ENCODE results near the gene IQCM. TPM values are rescaled to one million over a fixed set of nuclear protein-coding genes. Genes with fewer than 3 reads are reported as not detected.

IQCM gene
- total RNA-seq, 1 donor from 2014 or later, result not detected

DNA sequence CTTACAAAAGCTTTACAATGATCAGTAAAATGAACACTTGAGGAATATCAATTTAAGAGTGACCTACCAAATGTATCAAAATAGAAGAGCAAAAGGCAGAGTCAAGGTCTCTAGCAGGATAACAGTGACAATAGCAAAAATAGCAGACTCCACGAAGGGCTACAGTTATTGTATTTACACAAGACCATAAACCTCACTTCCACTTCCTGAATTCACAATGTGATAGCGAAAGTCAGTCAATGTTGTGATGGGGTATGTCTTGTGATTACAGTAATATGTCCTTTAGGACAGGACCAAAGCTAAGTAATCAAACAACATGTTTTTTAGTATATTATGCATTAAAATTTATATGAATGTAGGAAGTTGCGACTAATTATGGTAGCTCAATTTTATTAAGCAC, 139.6 kb downstream of the IQCM start:
- H3K27ac Mint-ChIP-seq, result no peak overlapping the region
- no peak overlapping the region for H3K4me3 Mint-ChIP-seq
- TF ChIP-seq, protein P1, sequence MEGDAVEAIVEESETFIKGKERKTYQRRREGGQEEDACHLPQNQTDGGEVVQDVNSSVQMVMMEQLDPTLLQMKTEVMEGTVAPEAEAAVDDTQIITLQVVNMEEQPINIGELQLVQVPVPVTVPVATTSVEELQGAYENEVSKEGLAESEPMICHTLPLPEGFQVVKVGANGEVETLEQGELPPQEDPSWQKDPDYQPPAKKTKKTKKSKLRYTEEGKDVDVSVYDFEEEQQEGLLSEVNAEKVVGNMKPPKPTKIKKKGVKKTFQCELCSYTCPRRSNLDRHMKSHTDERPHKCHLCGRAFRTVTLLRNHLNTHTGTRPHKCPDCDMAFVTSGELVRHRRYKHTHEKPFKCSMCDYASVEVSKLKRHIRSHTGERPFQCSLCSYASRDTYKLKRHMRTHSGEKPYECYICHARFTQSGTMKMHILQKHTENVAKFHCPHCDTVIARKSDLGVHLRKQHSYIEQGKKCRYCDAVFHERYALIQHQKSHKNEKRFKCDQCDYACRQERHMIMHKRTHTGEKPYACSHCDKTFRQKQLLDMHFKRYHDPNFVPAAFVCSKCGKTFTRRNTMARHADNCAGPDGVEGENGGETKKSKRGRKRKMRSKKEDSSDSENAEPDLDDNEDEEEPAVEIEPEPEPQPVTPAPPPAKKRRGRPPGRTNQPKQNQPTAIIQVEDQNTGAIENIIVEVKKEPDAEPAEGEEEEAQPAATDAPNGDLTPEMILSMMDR (conservative IDR thresholded peaks at IDR 0.05), result no peak
- no peak for DNase-seq (ENCODE audit: extremely low spot score, unreplicated experiment)
- H3K4me1 Mint-ChIP-seq (ENCODE audit: unreplicated experiment), result no peaks in the 10 kb centered on the region
- H3K36me3 Mint-ChIP-seq, result no peaks in the 10 kb centered on the region
- no peaks in the 10 kb centered on the region for H3K27me3 Mint-ChIP-seq
- peaks cover 20% of the 10 kb centered on the region for H3K9me3 Mint-ChIP-seq

DNA sequence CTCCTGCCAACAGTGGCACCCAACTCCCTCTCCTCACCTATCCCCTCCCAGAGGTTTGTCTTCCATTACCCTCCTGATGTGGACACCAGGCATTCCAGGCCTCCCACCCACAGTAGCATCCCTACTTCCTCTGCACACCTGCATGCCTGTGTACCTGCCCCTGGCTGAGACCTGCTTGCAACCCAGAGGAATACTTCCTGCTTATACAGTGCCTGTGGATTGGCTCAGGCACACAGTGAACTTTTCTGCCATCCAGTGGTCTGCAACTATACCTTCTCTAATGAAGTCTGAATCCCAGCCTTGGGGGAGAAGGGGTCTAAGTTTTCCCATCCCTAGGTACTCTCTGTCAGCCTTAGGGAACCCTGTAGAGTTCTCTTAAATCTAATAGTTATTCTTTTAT, 169.9 kb downstream of the IQCM start:
- H3K27me3 Mint-ChIP-seq, result peaks cover 3% of the 10 kb centered on the region
- DNase-seq (ENCODE audit: extremely low spot score, unreplicated experiment), result no peak
- TF ChIP-seq, protein P1 (conservative IDR thresholded peaks at IDR 0.05), result no peak
- no peaks in the 10 kb centered on the region for H3K9me3 Mint-ChIP-seq
- H3K27ac Mint-ChIP-seq, result no peak overlapping the region
- no peaks in the 10 kb centered on the region for H3K4me1 Mint-ChIP-seq (ENCODE audit: unreplicated experiment)
- H3K36me3 Mint-ChIP-seq, result no peaks in the 10 kb centered on the region
- H3K4me3 Mint-ChIP-seq, result no peak overlapping the region

DNA sequence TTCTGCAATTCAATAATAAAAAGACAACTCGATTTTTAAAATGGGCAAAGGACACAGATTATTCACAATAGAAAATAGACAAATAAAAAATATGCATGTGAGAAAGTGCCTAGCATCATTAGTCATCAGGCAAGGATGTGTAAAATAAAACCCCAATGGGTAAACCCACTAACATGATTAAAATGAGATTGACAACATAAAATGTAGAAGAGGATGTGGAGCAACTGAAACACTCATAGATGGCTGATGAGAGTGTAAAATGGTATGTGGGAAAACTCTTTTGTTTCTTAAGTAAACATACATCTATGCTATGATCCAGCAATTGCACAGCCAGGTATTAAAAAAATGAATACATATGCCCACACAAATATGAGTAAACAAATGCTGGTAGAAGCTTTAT, 177.6 kb downstream of the IQCM start:
- no peaks in the 10 kb centered on the region for H3K36me3 Mint-ChIP-seq
- H3K27me3 Mint-ChIP-seq, result no peaks in the 10 kb centered on the region
- no peak overlapping the region for H3K4me3 Mint-ChIP-seq
- no peaks in the 10 kb centered on the region for H3K4me1 Mint-ChIP-seq (ENCODE audit: unreplicated experiment)
- H3K9me3 Mint-ChIP-seq, result no peaks in the 10 kb centered on the region
- DNase-seq (ENCODE audit: extremely low spot score, unreplicated experiment), result no peak
- TF ChIP-seq, protein P1 (conservative IDR thresholded peaks at IDR 0.05), result no peak
- H3K27ac Mint-ChIP-seq, result no peak overlapping the region

DNA sequence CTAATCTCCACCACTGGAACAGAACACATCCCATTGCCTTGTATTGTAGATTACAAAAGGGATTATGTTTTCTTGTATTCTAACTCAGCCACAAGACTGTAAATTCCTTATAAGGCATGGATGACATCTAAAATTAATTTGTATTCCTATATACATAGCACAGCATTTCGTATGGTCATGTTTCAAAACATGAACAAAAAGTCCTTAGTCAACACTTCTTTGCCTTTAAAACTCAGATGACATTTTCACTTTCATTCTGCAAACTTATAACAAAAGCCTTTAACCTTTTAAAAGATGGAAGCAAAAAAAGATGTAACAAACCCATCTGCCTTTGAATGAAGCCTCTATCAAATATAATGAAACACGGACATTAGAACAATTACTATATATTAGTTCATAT, 181.3 kb downstream of the IQCM start:
- H3K9me3 Mint-ChIP-seq, result no peaks in the 10 kb centered on the region
- TF ChIP-seq, protein P1 (conservative IDR thresholded peaks at IDR 0.05), result no peak
- DNase-seq (ENCODE audit: extremely low spot score, unreplicated experiment), result no peak
- no peaks in the 10 kb centered on the region for H3K4me1 Mint-ChIP-seq (ENCODE audit: unreplicated experiment)
- H3K27ac Mint-ChIP-seq, result no peak overlapping the region
- H3K27me3 Mint-ChIP-seq, result no peaks in the 10 kb centered on the region
- no peak overlapping the region for H3K4me3 Mint-ChIP-seq
- no peaks in the 10 kb centered on the region for H3K36me3 Mint-ChIP-seq

DNA sequence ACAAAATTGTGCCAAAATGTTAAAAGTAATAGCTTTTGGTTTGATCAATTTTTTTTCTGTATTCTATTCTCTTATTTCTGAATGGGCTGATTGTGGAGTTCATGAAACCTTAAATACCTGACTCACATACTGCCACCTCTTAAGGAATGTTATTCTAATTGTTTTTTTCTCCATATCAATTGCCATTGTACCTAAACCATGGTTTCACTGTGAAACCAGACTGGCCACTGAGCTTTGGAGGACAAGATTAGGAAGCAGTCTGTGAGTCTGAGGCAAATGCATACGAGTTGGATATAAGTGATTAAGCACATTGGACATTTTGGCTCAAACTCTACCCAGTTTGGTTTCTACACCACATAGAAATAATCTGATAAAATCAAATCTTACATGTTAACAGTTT, 184.0 kb downstream of the IQCM start:
- H3K4me3 Mint-ChIP-seq, result no peak overlapping the region
- no peak for DNase-seq (ENCODE audit: extremely low spot score, unreplicated experiment)
- no peaks in the 10 kb centered on the region for H3K27me3 Mint-ChIP-seq
- H3K36me3 Mint-ChIP-seq, result no peaks in the 10 kb centered on the region
- TF ChIP-seq, protein P1 (conservative IDR thresholded peaks at IDR 0.05), result no peak
- no peaks in the 10 kb centered on the region for H3K9me3 Mint-ChIP-seq
- no peaks in the 10 kb centered on the region for H3K4me1 Mint-ChIP-seq (ENCODE audit: unreplicated experiment)
- no peak overlapping the region for H3K27ac Mint-ChIP-seq

DNA sequence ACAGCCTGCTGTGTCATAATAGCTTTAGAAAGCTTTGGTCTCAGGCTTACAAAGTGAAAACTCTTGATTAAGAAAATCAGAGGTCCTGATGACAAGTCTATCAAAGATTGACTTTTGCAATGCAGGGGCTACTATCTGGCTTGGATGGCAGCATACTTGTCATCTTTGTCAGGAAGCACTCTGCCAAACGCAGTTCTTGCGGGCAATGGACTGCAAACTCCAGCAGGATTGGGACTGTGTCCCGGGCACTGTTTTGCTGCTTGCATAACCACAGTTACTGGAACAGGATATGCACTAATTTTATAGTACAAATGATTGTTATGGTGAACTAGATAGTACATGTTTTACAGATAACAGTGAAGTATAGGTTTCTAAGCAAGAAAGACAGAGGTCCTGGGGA, 185.6 kb downstream of the IQCM start:
- H3K27me3 Mint-ChIP-seq, result no peaks in the 10 kb centered on the region
- no peak for DNase-seq (ENCODE audit: extremely low spot score, unreplicated experiment)
- H3K4me3 Mint-ChIP-seq, result no peak overlapping the region
- H3K27ac Mint-ChIP-seq, result no peak overlapping the region
- no peaks in the 10 kb centered on the region for H3K4me1 Mint-ChIP-seq (ENCODE audit: unreplicated experiment)
- no peaks in the 10 kb centered on the region for H3K9me3 Mint-ChIP-seq
- TF ChIP-seq, protein P1 (conservative IDR thresholded peaks at IDR 0.05), result no peak
- H3K36me3 Mint-ChIP-seq, result no peaks in the 10 kb centered on the region

Measured in type B pancreatic cell (in vitro differentiated cells).